HepG2 (cell line): ENCODE data around the gene TRIM66. TPM values are rescaled to one million over a fixed set of nuclear protein-coding genes. Genes with fewer than 3 reads are reported as not detected.

Experiments
- ATAC-seq: fragments of 200-7000 bp; cut with Tn5 transposase; 3 replicates; pipeline ENCODE4 v1.9.1; 2020; ENCODE audit warnings: mild to moderate bottlenecking, moderate library complexity
- BruUV-seq: library from RNA; stranded (reverse); fragments of 400-500 nt; replicated peaks from 2 replicates; lab custom pipeline; 2021; lab: Mats Ljungman, UMichigan
- CTCF ChIA-PET: fragments of 300-600 bp; formaldehyde crosslinking; extraction: SDS; loops from one replicate; lab custom pipeline; 2021; ENCODE audit warnings: low total read pairs, inconsistent platforms, low intra/inter-chr PET ratio; lab: Yijun Ruan, JAX
- POLR2A ChIA-PET: fragments of 350-600 bp; sonication (Branson Sonifier 250); formaldehyde crosslinking; loops from one replicate; lab custom pipeline; 2020; ENCODE audit warnings: antibody characterized with exemption, inconsistent platforms; lab: Yijun Ruan, JAX
- DNase-seq: peaks from one replicate; pipeline ENCODE4 v3.0.0-alpha.2; 2015; ENCODE audit warnings: low spot score
- FAIRE-seq: peaks from 3 replicates; lab custom pipeline; 2011; peaks lifted over from hg19 to GRCh38; lab: Jason Lieb, UNC
- H2AFZ ChIP-seq: one replicate; pipeline ENCODE4 v1.6.1; 2011; ENCODE audit warnings: low read length, inconsistent platforms
- H3K27ac ChIP-seq: fragments of 300-600 bp; 3 replicates; pipeline ENCODE4 v1.8.0; 2011; ENCODE audit warnings: mixed run types, mild to moderate bottlenecking, mixed read lengths, low read length, inconsistent platforms; ENCODE audit not compliant: insufficient read depth; ENCODE audit errors: extremely low read length
- H3K27me3 ChIP-seq, 2 experiments: fragments of 200-600 bp in 1 of 2; 2 replicates in 1 of 2; 3 replicates in 1 of 2; pipeline versions ENCODE4 v1.6.0 to v1.8.0; 2011; ENCODE audit warnings: low read length in 2 of 2, mild to moderate bottlenecking in 2 of 2, moderate library complexity in 2 of 2, inconsistent platforms in 1 of 2; ENCODE audit not compliant: insufficient read depth in 2 of 2, control insufficient read depth in 1 of 2
- H3K36me3 ChIP-seq, 2 experiments: fragments of 200-600 bp in 1 of 2; replicated peaks in 1 of 2; 2 replicates in 1 of 2; 3 replicates in 1 of 2; pipeline versions ENCODE4 v1.5.1 to v1.8.0; 2011; ENCODE audit warnings: low read length in 2 of 2, inconsistent platforms in 1 of 2; ENCODE audit not compliant: insufficient read depth in 2 of 2, control insufficient read depth in 1 of 2
- H3K4me1 ChIP-seq: 2 replicates; pipeline ENCODE4 v1.5.1; 2012; ENCODE audit warnings: low read length, inconsistent platforms; ENCODE audit not compliant: insufficient read depth
- H3K4me2 ChIP-seq: 2 replicates; pipeline ENCODE4 v1.6.0; 2011; ENCODE audit warnings: low read depth, low read length, inconsistent platforms
- H3K4me3 ChIP-seq, 3 experiments: fragments of 200-600 bp in 1 of 3; sonication (generic), shearing (Covaris generic) in 1 of 3; replicated peaks in 1 of 3; 2 replicates each; pipeline ENCODE4 v1.5.1; 2011 to 2016; ENCODE audit warnings: low read length in 3 of 3, inconsistent platforms in 2 of 3, low read depth in 2 of 3, mild to moderate bottlenecking in 2 of 3, control low read depth in 1 of 3, mixed read lengths in 1 of 3; ENCODE audit not compliant: insufficient read depth in 1 of 3
- H3K79me2 ChIP-seq: one replicate; pipeline ENCODE4 v1.6.1; 2011; ENCODE audit warnings: low read length, inconsistent platforms; ENCODE audit not compliant: insufficient read depth
- H3K9ac ChIP-seq: 2 replicates; pipeline ENCODE4 v1.6.0; 2011; ENCODE audit warnings: mild to moderate bottlenecking, low read depth, low read length, inconsistent platforms; ENCODE audit not compliant: insufficient read depth
- H3K9me3 ChIP-seq: 2 replicates; pipeline ENCODE4 v1.5.1; 2012; ENCODE audit warnings: mild to moderate bottlenecking, low read length
- H4K20me1 ChIP-seq: 2 replicates; pipeline ENCODE4 v1.6.0; 2011; ENCODE audit warnings: inconsistent platforms, mild to moderate bottlenecking, low read length, moderate library complexity; ENCODE audit not compliant: insufficient read depth
- BRCA1 ChIP-seq: sonication (generic); formaldehyde crosslinking; IDR thresholded peaks from 2 replicates; pipeline ENCODE4 v1.4.0; 2020; ENCODE audit warnings: missing genetic modification reagents
- FOXJ3 ChIP-seq: sonication (generic); formaldehyde crosslinking; IDR thresholded peaks from 2 replicates; pipeline ENCODE4 v1.4.0; 2020; ENCODE audit warnings: missing genetic modification reagents, mild to moderate bottlenecking, borderline replicate concordance
- HDAC1 ChIP-seq: sonication (generic); formaldehyde crosslinking; IDR thresholded peaks from 2 replicates; pipeline ENCODE4 v1.5.1; 2020; ENCODE audit warnings: mild to moderate bottlenecking, missing genetic modification reagents
- HNF4A ChIP-seq: sonication (generic); formaldehyde crosslinking; IDR thresholded peaks from 2 replicates; pipeline ENCODE4 v1.4.0; 2020; ENCODE audit warnings: missing genetic modification reagents
- MIXL1 ChIP-seq: IDR thresholded peaks from 2 replicates; pipeline ENCODE4 v1.6.1; 2016
- ONECUT2 ChIP-seq: sonication (generic); formaldehyde crosslinking; IDR thresholded peaks from 2 replicates; pipeline ENCODE4 v1.4.0; 2020; ENCODE audit warnings: missing genetic modification reagents
- SP1 ChIP-seq, 2 experiments: fragments of 450-650 bp in 1 of 2; sonication (generic) in 1 of 2; formaldehyde crosslinking in 1 of 2; IDR thresholded peaks; 2 replicates each; pipeline versions ENCODE4 v1.4.0 to v1.6.1; 2016 to 2020; ENCODE audit warnings: missing genetic modification reagents in 1 of 2
- STAG1 ChIP-seq: sonication (generic); formaldehyde crosslinking; IDR thresholded peaks from 2 replicates; pipeline ENCODE4 v1.4.0; 2020; ENCODE audit warnings: missing genetic modification reagents
- TBX2 ChIP-seq: sonication (generic); formaldehyde crosslinking; IDR thresholded peaks from 2 replicates; pipeline ENCODE4 v1.5.0; 2020; ENCODE audit warnings: missing genetic modification reagents, mild to moderate bottlenecking, borderline replicate concordance
- TCF7 ChIP-seq: sonication (generic); IDR thresholded peaks from 2 replicates; pipeline ENCODE4 v1.6.1; 2016; ENCODE audit warnings: antibody characterized with exemption, low read depth
- ZNF264 ChIP-seq: sonication (generic); formaldehyde crosslinking; IDR thresholded peaks from 2 replicates; pipeline ENCODE4 v1.4.0; 2020; ENCODE audit warnings: missing genetic modification reagents
- ZSCAN30 ChIP-seq: sonication (generic); formaldehyde crosslinking; IDR thresholded peaks from 2 replicates; pipeline ENCODE4 v1.5.0; 2020; ENCODE audit warnings: mild to moderate bottlenecking, missing genetic modification reagents
- WGBS: methylation state at CpG from one replicate; pipeline ENCODE4 v1.1.6; 2017; ENCODE audit warnings: low lambda C conversion rate; 5-methylcytosine and 5-hydroxymethylcytosine counted together
- in situ Hi-C: cut with HindIII; loops from 2 replicates; pipeline ENCODE4 v1.10.0; 2017; ENCODE audit warnings: low pct_unique_long_range_greater_than_20kb; ENCODE audit not compliant: extremely low pct_ligation_motif_present
- intact Hi-C: fragments of 100-400 bp; cut with micrococcal nuclease; formaldehyde crosslinking; loops from one replicate; pipeline ENCODE4 v1.10.0; 2022; ENCODE audit not compliant: unreplicated experiment
- polyA plus RNA-seq, 8 experiments: library from polyadenylated mRNA; depleted of rRNA in 3 of 8; stranded (reverse) in 7 of 8; unstranded in 1 of 8; fragments of >200 nt; fragmentation: Illumina TruSeq in 4 of 8; extraction: Trizol in 4 of 8; gene quantifications; 2 replicates each; pipeline versions ENCODE4 v1.2.1 to v1.2.3, GENCODE V29; 2011 to 2016; ENCODE audit warnings: low read depth in 4 of 8, missing spikeins in 1 of 8, mixed read lengths in 1 of 8; ENCODE audit not compliant: insufficient read depth in 1 of 8
- total RNA-seq, 5 experiments: library from RNA; depleted of rRNA; stranded (reverse); fragments of >200 nt; fragmentation: Illumina TruSeq; extraction: Trizol; gene quantifications; 2 replicates each; pipeline ENCODE4 v1.2.3, GENCODE V29; 2016; ENCODE audit warnings: low read depth in 1 of 5
- TF ChIP-seq, protein P1 (sequence below): IDR thresholded peaks from 2 replicates; pipeline ENCODE4 v1.6.1; 2016; ENCODE audit warnings: control low read depth
- TF ChIP-seq, protein P2 (sequence below): sonication (generic); formaldehyde crosslinking; IDR thresholded peaks from 2 replicates; pipeline ENCODE4 v1.5.0; 2020; ENCODE audit warnings: mild to moderate bottlenecking, missing genetic modification reagents, borderline replicate concordance
- TF ChIP-seq, protein P3 (sequence below): sonication (generic); formaldehyde crosslinking; IDR thresholded peaks from 2 replicates; pipeline ENCODE4 v1.4.0; 2020; ENCODE audit warnings: mild to moderate bottlenecking, missing genetic modification reagents, borderline replicate concordance

Gene TRIM66
- total and polyA plus RNA-seq, 2 of the 13 experiments (the other 11 are each of a cell fraction or from before 2014, with no cell fraction given) = 4.9 to 6.1 TPM

DNA sequence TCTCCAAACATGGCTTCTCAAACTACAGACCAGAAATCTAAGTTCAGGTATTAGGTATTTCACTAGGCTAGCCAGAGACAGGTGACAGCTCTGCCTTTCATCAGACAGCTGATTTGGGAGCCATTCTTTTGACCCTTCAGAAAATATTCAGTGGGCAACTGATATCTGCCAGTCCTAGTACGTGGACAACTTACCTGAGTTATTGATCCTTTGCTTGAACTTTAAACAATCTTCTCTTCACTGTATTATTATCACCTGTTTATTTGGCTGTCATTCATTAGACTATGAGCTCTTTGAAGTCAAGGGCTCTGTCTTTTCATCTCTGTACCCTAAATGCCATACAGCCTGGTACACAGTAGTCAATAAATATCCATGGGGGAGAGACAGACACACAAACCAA, 17.2 kb downstream of the TRIM66 start:
- POLR2A ChIA-PET = interaction anchor here (0.7 to 2.1 kb wide), 2 partner anchors 17 to 23 kb away, joined by 3 to 11 read pairs; partner anchors contain the start of genes RPL27A and TRIM66
- Histone ChIP-seq H3K4me3 (no peak overlapping the region), H2AFZ (no peak overlapping the region), H3K27me3 (no peaks in the 10 kb centered on the region), H3K79me2 (no peaks in the 10 kb centered on the region), H3K9ac (no peak overlapping the region), H3K27ac (peak overlapping the region; percentile 19), H3K36me3 (no peaks in the 10 kb centered on the region; a peak in 1 of 5 replicates), H3K4me1 (peaks cover 16% of the 10 kb centered on the region), H4K20me1 (no peaks in the 10 kb centered on the region), H3K4me2 (no peak overlapping the region), H3K9me3 (no peaks in the 10 kb centered on the region)
- no peak for FAIRE-seq
- DNase-seq = no peak
- CTCF ChIA-PET = no interaction called here
- ATAC-seq = peak; percentile 83
- no TSS peak for BruUV-seq
- 5% methylated on average over 1 of the region's 1 CpG for WGBS
- intact Hi-C loops (no loop called here), in situ Hi-C loops (no loop called here)
- TF ChIP-seq TBX2 (CRISPR knock-in tag) (peak; percentile 35; the same call in 1 of the 2 replicates), BRCA1 (0 out of 2 replicates have a peak, but pooled peaks have one; percentile 22), TCF7 (peak; percentile 88), ONECUT2 (CRISPR knock-in tag) (peak; percentile 81), ZNF264 (CRISPR knock-in tag) (peak; percentile 39; the same call in 1 of the 2 replicates), HDAC1 (CRISPR knock-in tag) (peak; percentile 51; the same call in 1 of the 2 replicates), HNF4A (CRISPR knock-in tag) (peak; percentile 49), FOXJ3 (0 out of 2 replicates have a peak, but pooled peaks have one; percentile 35), STAG1 (CRISPR knock-in tag) (no peak), ZSCAN30 (CRISPR knock-in tag) (no peak), MIXL1 (CRISPR knock-in tag) (peak; percentile 59; the same call in 1 of the 2 replicates), SP1 (IDR thresholded peaks at IDR 0.05) (no peak), SP1 (CRISPR knock-in tag; IDR thresholded peaks at IDR 0.05) (no peak)
- TF ChIP-seq, protein P1, sequence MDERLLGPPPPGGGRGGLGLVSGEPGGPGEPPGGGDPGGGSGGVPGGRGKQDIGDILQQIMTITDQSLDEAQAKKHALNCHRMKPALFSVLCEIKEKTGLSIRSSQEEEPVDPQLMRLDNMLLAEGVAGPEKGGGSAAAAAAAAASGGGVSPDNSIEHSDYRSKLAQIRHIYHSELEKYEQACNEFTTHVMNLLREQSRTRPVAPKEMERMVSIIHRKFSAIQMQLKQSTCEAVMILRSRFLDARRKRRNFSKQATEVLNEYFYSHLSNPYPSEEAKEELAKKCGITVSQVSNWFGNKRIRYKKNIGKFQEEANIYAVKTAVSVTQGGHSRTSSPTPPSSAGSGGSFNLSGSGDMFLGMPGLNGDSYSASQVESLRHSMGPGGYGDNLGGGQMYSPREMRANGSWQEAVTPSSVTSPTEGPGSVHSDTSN (CRISPR knock-in tag) = peak; percentile 41; the same call in 1 of the 2 replicates
- TF ChIP-seq, protein P2, sequence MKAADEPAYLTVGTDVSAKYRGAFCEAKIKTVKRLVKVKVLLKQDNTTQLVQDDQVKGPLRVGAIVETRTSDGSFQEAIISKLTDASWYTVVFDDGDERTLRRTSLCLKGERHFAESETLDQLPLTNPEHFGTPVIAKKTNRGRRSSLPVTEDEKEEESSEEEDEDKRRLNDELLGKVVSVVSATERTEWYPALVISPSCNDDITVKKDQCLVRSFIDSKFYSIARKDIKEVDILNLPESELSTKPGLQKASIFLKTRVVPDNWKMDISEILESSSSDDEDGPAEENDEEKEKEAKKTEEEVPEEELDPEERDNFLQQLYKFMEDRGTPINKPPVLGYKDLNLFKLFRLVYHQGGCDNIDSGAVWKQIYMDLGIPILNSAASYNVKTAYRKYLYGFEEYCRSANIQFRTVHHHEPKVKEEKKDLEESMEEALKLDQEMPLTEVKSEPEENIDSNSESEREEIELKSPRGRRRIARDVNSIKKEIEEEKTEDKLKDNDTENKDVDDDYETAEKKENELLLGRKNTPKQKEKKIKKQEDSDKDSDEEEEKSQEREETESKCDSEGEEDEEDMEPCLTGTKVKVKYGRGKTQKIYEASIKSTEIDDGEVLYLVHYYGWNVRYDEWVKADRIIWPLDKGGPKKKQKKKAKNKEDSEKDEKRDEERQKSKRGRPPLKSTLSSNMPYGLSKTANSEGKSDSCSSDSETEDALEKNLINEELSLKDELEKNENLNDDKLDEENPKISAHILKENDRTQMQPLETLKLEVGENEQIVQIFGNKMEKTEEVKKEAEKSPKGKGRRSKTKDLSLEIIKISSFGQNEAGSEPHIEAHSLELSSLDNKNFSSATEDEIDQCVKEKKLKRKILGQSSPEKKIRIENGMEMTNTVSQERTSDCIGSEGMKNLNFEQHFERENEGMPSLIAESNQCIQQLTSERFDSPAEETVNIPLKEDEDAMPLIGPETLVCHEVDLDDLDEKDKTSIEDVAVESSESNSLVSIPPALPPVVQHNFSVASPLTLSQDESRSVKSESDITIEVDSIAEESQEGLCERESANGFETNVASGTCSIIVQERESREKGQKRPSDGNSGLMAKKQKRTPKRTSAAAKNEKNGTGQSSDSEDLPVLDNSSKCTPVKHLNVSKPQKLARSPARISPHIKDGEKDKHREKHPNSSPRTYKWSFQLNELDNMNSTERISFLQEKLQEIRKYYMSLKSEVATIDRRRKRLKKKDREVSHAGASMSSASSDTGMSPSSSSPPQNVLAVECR (CRISPR knock-in tag) = peak; percentile 24; the same call in 1 of the 2 replicates
- TF ChIP-seq, protein P3, sequence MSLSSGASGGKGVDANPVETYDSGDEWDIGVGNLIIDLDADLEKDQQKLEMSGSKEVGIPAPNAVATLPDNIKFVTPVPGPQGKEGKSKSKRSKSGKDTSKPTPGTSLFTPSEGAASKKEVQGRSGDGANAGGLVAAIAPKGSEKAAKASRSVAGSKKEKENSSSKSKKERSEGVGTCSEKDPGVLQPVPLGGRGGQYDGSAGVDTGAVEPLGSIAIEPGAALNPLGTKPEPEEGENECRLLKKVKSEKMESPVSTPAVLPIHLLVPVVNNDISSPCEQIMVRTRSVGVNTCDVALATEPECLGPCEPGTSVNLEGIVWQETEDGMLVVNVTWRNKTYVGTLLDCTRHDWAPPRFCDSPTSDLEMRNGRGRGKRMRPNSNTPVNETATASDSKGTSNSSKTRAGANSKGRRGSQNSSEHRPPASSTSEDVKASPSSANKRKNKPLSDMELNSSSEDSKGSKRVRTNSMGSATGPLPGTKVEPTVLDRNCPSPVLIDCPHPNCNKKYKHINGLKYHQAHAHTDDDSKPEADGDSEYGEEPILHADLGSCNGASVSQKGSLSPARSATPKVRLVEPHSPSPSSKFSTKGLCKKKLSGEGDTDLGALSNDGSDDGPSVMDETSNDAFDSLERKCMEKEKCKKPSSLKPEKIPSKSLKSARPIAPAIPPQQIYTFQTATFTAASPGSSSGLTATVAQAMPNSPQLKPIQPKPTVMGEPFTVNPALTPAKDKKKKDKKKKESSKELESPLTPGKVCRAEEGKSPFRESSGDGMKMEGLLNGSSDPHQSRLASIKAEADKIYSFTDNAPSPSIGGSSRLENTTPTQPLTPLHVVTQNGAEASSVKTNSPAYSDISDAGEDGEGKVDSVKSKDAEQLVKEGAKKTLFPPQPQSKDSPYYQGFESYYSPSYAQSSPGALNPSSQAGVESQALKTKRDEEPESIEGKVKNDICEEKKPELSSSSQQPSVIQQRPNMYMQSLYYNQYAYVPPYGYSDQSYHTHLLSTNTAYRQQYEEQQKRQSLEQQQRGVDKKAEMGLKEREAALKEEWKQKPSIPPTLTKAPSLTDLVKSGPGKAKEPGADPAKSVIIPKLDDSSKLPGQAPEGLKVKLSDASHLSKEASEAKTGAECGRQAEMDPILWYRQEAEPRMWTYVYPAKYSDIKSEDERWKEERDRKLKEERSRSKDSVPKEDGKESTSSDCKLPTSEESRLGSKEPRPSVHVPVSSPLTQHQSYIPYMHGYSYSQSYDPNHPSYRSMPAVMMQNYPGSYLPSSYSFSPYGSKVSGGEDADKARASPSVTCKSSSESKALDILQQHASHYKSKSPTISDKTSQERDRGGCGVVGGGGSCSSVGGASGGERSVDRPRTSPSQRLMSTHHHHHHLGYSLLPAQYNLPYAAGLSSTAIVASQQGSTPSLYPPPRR (CRISPR knock-in tag) = peak; percentile 32; the same call in 1 of the 2 replicates
